Caco-2 (cell line): Measurements from ENCODE around the gene PTPA. TPM values are rescaled to one million over a fixed set of nuclear protein-coding genes. Genes with fewer than 3 reads are reported as not detected.

ENCODE experiments used
- BruUV-seq: library from RNA; stranded (reverse); fragments of 400-500 nt; replicated peaks from 2 replicates; lab custom pipeline; 2021; lab: Mats Ljungman, UMichigan
- CTCF ChIA-PET: fragments of 300-600 bp; sonication (Branson Sonifier 250); formaldehyde crosslinking; loops from one replicate; lab custom pipeline; 2022; ENCODE audit warnings: antibody characterized with exemption; lab: Charles Lee
- POLR2A ChIA-PET: fragments of 300-600 bp; sonication (Branson Sonifier 250); formaldehyde crosslinking; loops from one replicate; lab custom pipeline; 2022; ENCODE audit warnings: antibody characterized with exemption; lab: Charles Lee
- DNase-seq, 2 experiments: peaks; one replicate each; pipeline versions ENCODE4 v3.0.0 to v3.0.0-alpha.2; 2020 to 2022
- H3K27me3 ChIP-seq: replicated peaks from 2 replicates; pipeline ENCODE4 v1.6.0; 2011; ENCODE audit warnings: low read length; ENCODE audit not compliant: control insufficient read depth, insufficient read depth
- H3K36me3 ChIP-seq: 2 replicates; pipeline ENCODE4 v1.5.1; 2011; ENCODE audit warnings: low read length; ENCODE audit not compliant: control insufficient read depth, insufficient read depth
- H3K4me1 ChIP-seq: fragments of 250-450 bp; sonication (Bioruptor Pico); 2 replicates; pipeline ENCODE4 v1.5.1; 2020; ENCODE audit warnings: mild to moderate bottlenecking
- H3K4me3 ChIP-seq: 2 replicates; pipeline ENCODE4 v1.5.1; 2011; ENCODE audit warnings: low read depth, mild to moderate bottlenecking, control low read depth, low read length
- H3K9me3 ChIP-seq: fragments of 250-450 bp; sonication (Bioruptor Pico); 2 replicates; pipeline ENCODE4 v1.5.1; 2020; ENCODE audit warnings: mild to moderate bottlenecking, moderate library complexity
- H3K27ac Mint-ChIP-seq: one replicate; pipeline ENCODE4 v1.8.0; 2022; ENCODE audit warnings: mixed read lengths; ENCODE audit not compliant: unreplicated experiment
- H3K27me3 Mint-ChIP-seq: one replicate; pipeline ENCODE4 v1.8.0; 2022; ENCODE audit warnings: mixed read lengths; ENCODE audit not compliant: insufficient read depth, unreplicated experiment
- H3K36me3 Mint-ChIP-seq: one replicate; pipeline ENCODE4 v1.8.0; 2022; ENCODE audit warnings: mild to moderate bottlenecking, mixed read lengths; ENCODE audit not compliant: insufficient read depth, unreplicated experiment
- H3K4me1 Mint-ChIP-seq: one replicate; pipeline ENCODE4 v1.8.0; 2022; ENCODE audit warnings: low read depth, mixed read lengths; ENCODE audit not compliant: unreplicated experiment
- H3K4me3 Mint-ChIP-seq: one replicate; pipeline ENCODE4 v1.8.0; 2022; ENCODE audit warnings: mild to moderate bottlenecking, moderate library complexity, mixed read lengths; ENCODE audit not compliant: unreplicated experiment
- H3K9me3 Mint-ChIP-seq: one replicate; pipeline ENCODE4 v1.8.0; 2022; ENCODE audit warnings: mixed read lengths; ENCODE audit not compliant: unreplicated experiment
- intact Hi-C: fragments of 100-400 bp; cut with micrococcal nuclease; formaldehyde crosslinking; loops from one replicate; pipeline ENCODE4 v1.10.0; 2022; ENCODE audit not compliant: unreplicated experiment
- total RNA-seq: library from RNA; stranded (reverse); gene quantifications from 2 replicates; pipeline ENCODE4 v1.2.3, GENCODE V29; 2022
- TF ChIP-seq, protein P1 (sequence below), 2 experiments: fragments of 200-600 bp in 1 of 2; IDR thresholded peaks; 1 replicate in 1 of 2; 2 replicates in 1 of 2; pipeline versions ENCODE4 v1.5.1 to v1.8.0; 2011 to 2022; ENCODE audit warnings: antibody characterized with exemption in 1 of 2, control low read depth in 1 of 2, inconsistent platforms in 1 of 2, low read depth in 1 of 2, low read length in 1 of 2, mild to moderate bottlenecking in 1 of 2, moderate library complexity in 1 of 2; ENCODE audit not compliant: insufficient read depth in 1 of 2, severe bottlenecking in 1 of 2, unreplicated experiment in 1 of 2

PTPA gene
- total RNA-seq, 1 experiment from 2014 or later = 100 TPM

DNA sequence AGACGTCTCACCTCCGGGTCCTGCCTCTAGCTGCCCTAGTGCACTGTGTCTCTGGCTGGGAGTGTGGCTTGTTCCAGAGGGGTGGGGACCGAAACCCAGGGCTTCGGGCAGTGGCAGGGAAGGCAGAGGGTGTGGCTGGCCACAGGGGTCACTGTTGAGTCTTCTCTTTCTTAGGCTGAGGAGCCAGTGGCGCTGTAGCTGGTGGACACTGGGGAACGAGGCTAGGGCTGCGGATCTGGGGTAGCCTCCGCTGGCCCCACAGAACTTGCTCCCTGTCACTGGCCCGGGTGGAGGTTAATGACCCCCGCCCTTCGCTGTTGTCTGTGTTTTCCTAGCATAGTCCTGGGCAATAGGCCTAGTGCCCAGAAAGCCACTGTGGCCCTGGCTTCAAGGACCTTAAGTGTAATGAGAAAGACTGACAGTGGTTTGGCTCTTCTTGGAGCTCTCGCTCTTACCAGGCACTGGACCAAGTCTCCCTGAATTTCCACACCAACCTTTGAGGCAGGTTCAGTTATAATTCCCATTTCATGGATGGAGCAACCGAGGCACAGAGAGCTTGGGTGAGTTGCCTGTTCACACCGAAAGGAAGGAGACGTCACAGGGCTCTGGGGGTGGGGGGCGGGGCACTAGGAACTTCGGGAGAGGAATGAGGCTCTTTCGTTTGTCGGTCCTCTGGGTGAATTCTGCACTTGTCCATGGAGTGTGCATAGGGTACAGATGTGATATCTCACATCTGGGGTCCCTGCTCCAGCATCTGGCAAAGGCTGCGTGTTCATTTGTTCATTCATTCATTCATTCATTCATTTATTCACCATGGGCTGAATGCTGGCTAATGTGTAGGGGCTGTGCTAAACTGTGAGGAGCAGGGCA is 71.6 kb downstream of the PTPA start:
- TF ChIP-seq, protein P1, sequence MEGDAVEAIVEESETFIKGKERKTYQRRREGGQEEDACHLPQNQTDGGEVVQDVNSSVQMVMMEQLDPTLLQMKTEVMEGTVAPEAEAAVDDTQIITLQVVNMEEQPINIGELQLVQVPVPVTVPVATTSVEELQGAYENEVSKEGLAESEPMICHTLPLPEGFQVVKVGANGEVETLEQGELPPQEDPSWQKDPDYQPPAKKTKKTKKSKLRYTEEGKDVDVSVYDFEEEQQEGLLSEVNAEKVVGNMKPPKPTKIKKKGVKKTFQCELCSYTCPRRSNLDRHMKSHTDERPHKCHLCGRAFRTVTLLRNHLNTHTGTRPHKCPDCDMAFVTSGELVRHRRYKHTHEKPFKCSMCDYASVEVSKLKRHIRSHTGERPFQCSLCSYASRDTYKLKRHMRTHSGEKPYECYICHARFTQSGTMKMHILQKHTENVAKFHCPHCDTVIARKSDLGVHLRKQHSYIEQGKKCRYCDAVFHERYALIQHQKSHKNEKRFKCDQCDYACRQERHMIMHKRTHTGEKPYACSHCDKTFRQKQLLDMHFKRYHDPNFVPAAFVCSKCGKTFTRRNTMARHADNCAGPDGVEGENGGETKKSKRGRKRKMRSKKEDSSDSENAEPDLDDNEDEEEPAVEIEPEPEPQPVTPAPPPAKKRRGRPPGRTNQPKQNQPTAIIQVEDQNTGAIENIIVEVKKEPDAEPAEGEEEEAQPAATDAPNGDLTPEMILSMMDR (IDR thresholded peaks at IDR 0.05; ENCODE audit: insufficient read depth in 1 of 2, low read depth in 1 of 2, low read length in 1 of 2, severe bottlenecking in 1 of 2, unreplicated experiment in 1 of 2) = peak; percentile 17 to 36
- peak overlapping the region; percentile 36 for H3K4me3 Mint-ChIP-seq
- H3K9me3 Mint-ChIP-seq = no peaks in the 10 kb centered on the region
- no peaks in the 10 kb centered on the region for H3K27me3 ChIP-seq
- intact Hi-C loops = no loop called here
- no peaks in the 10 kb centered on the region; the same call in 1 of the 2 replicates for H3K9me3 ChIP-seq
- CTCF ChIA-PET = interaction anchor here (0.6 to 1.4 kb wide), 3 partner anchors 8 to 443 kb away, joined by 4 to 6 read pairs (median 4); partner anchors contain the start of gene NTMT1
- peaks cover 63% of the 10 kb centered on the region for H3K4me1 ChIP-seq
- DNase-seq = peak; percentile 40 to 60
- BruUV-seq = no TSS peak
- peak overlapping the region; percentile 63 for H3K27ac Mint-ChIP-seq
- H3K4me3 ChIP-seq = no peak overlapping the region
- H3K36me3 ChIP-seq = no peaks in the 10 kb centered on the region
- no peaks in the 10 kb centered on the region for H3K27me3 Mint-ChIP-seq
- H3K36me3 Mint-ChIP-seq = peaks cover 10% of the 10 kb centered on the region
- POLR2A ChIA-PET = no interaction called here
- H3K4me1 Mint-ChIP-seq = peaks cover 34% of the 10 kb centered on the region

DNA sequence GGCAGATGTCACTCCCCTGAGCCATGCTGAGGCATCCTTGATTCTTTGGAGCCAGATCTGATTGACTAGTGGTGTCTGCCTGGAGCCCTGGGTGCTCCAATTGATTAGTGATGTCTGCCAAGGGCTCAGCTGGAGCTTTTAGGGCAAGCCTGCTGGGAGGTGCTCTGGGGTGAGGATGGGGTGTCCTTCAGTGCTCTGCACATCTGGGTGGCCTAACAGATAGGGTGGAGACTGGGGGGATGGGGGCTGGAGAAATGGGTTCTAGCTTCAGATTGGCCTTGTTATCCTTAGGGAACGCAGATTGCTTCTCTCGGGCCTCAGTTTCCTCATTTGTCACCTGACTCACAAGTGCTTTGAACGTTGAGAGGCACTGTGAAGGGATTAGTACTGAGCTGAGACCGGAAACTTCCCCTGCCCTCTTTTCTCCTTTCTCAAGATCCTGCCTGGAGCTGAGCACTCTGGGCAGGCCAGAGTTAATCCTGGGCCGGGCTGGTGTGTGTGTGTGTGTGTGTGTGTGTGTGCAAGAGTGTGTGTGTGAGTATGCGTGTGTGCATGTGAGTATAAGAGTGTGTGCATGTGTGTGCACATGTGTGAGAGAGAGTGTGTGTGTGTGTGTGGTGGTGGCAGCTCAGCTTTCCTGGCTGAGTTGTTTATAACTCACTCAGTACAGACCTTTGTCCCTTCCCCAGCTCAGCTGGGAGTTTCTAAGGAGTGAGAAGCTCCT is 72.4 kb downstream of the PTPA start:
- H3K36me3 ChIP-seq = no peaks in the 10 kb centered on the region
- no peak overlapping the region for H3K4me3 ChIP-seq
- Mint-ChIP-seq H3K4me3 (peak overlapping the region; percentile 36), H3K27ac (peak overlapping the region; percentile 81), H3K9me3 (no peaks in the 10 kb centered on the region), H3K36me3 (peaks cover 6% of the 10 kb centered on the region), H3K4me1 (peaks cover 34% of the 10 kb centered on the region), H3K27me3 (no peaks in the 10 kb centered on the region)
- peaks cover 62% of the 10 kb centered on the region for H3K4me1 ChIP-seq
- ChIA-PET POLR2A (no interaction called here), CTCF (interaction anchor here (0.6 to 1.4 kb wide), 6 partner anchors 9 to 152 kb away, joined by 3 to 8 read pairs (median 4); no protein-coding TSS in a partner anchor)
- intact Hi-C loops = no loop called here
- TF ChIP-seq, protein P1 (IDR thresholded peaks at IDR 0.05; ENCODE audit: insufficient read depth in 1 of 2, low read depth in 1 of 2, low read length in 1 of 2, severe bottlenecking in 1 of 2, unreplicated experiment in 1 of 2) = no peak
- no peaks in the 10 kb centered on the region for H3K27me3 ChIP-seq
- DNase-seq = peak; percentile 37 to 60
- no TSS peak for BruUV-seq
- no peaks in the 10 kb centered on the region; the same call in 1 of the 2 replicates for H3K9me3 ChIP-seq

DNA sequence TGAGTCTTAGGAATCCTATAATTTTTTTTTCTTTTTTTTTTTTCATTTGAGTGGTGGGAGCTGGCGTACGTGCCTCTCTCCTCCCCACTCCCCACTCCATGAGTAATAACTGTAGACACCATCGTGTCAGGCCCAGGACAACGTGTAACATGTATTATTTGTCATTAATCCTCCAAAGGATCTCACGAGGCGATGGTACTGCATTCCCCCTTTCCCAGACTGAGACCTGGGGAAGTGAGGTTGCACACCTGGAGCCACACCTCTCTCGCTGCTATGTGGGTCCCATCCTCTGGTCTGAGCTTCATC is 73.0 kb downstream of the PTPA start:
- CTCF ChIA-PET = interaction anchor here (0.6 to 1.1 kb wide), 4 partner anchors 10 to 151 kb away, joined by 3 to 8 read pairs (median 4); no protein-coding TSS in a partner anchor
- H3K36me3 ChIP-seq = no peaks in the 10 kb centered on the region
- POLR2A ChIA-PET = no interaction called here
- peak overlapping the region; percentile 36 for H3K4me3 Mint-ChIP-seq
- no TSS peak for BruUV-seq
- intact Hi-C loops = no loop called here
- peaks cover 6% of the 10 kb centered on the region for H3K36me3 Mint-ChIP-seq
- no peak for DNase-seq
- H3K27ac Mint-ChIP-seq = peak overlapping the region; percentile 81
- H3K4me1 Mint-ChIP-seq = peaks cover 34% of the 10 kb centered on the region
- no peaks in the 10 kb centered on the region for H3K27me3 Mint-ChIP-seq
- H3K4me1 ChIP-seq = peaks cover 57% of the 10 kb centered on the region
- H3K9me3 Mint-ChIP-seq = no peaks in the 10 kb centered on the region
- H3K4me3 ChIP-seq = no peak overlapping the region
- no peaks in the 10 kb centered on the region; the same call in 1 of the 2 replicates for H3K9me3 ChIP-seq
- H3K27me3 ChIP-seq = no peaks in the 10 kb centered on the region
- TF ChIP-seq, protein P1 (IDR thresholded peaks at IDR 0.05; ENCODE audit: insufficient read depth in 1 of 2, low read depth in 1 of 2, low read length in 1 of 2, severe bottlenecking in 1 of 2, unreplicated experiment in 1 of 2) = no peak
